T-helper 1 cell (primary cell): ENCODE measurements around the gene ACTL10.

Source experiments
- DNase-seq, 5 donors: peaks; one replicate each; pipeline ENCODE4 v3.0.0-alpha.2; 2012 to 2020

ACTL10 gene

GRCh38 chr20:33649201-33649681 is 17.5 kb upstream of the ACTL10 start:
- no peak for DNase-seq

GRCh38 chr20:33650111-33650752 is 16.5 kb upstream of the ACTL10 start:
- DNase-seq, result no peak

- DNase-seq, result no peak
Measured at GRCh38 chr20:33650753-33651561, 15.8 kb upstream of the ACTL10 start.

- no peak for DNase-seq
Measured at GRCh38 chr20:33651562-33652048, 15.1 kb upstream of the ACTL10 start.

- peak in 1 of 5 donors; percentile 32 for DNase-seq
Measured at GRCh38 chr20:33653218-33653899, 13.4 kb upstream of the ACTL10 start.

GRCh38 chr20:33653900-33654596 is 12.7 kb upstream of the ACTL10 start:
- no peak for DNase-seq

- DNase-seq, result no peak
Measured at GRCh38 chr20:33654680-33655161, 12.0 kb upstream of the ACTL10 start.

- no peak for DNase-seq
Measured at GRCh38 chr20:33655164-33655563, 11.6 kb upstream of the ACTL10 start.

- no peak for DNase-seq
Measured at GRCh38 chr20:33656010-33656782, 10.5 kb upstream of the ACTL10 start.

- DNase-seq, result no peak
Measured at GRCh38 chr20:33656783-33657703, 9.7 kb upstream of the ACTL10 start.

GRCh38 chr20:33657704-33658095 is 9.0 kb upstream of the ACTL10 start:
- no peak for DNase-seq

- DNase-seq, result no peak
Measured at GRCh38 chr20:33658510-33658909, 8.2 kb upstream of the ACTL10 start.

- DNase-seq, result no peak
Measured at GRCh38 chr20:33658929-33659328, 7.8 kb upstream of the ACTL10 start.

GRCh38 chr20:33659341-33660034 is 7.3 kb upstream of the ACTL10 start:
- DNase-seq, result no peak

- no peak for DNase-seq
Measured at GRCh38 chr20:33660035-33660684, 6.6 kb upstream of the ACTL10 start.

- no peak for DNase-seq
Measured at GRCh38 chr20:33660685-33661058, 6.1 kb upstream of the ACTL10 start.

GRCh38 chr20:33662172-33662571 is 4.6 kb upstream of the ACTL10 start, which contains the start of gene C20orf144:
TSS of gene C20orf144 (plus strand) at chr20:33662327. CDS start at chr20:33662346, 19 bp downstream.
- no peak for DNase-seq

- DNase-seq, result peak; percentile 72 to 92 (median 75)
Measured at GRCh38 chr20:33663161-33664084, 3.3 kb upstream of the ACTL10 start.
